PFSK-1 (cell line): ENCODE data around the gene ATRAID.

Source experiments
- POLR2AphosphoS5 ChIP-seq: IDR thresholded peaks from 2 replicates; pipeline ENCODE4 v1.6.1; 2012; ENCODE audit warnings: low read depth, mild to moderate bottlenecking, control low read depth, low read length, moderate library complexity
- TF ChIP-seq, protein P1 (sequence below), 2 experiments: IDR thresholded peaks; 2 replicates each; pipeline versions ENCODE4 v1.6.1 to v1.8.0; 2011 to 2012; ENCODE audit warnings: low read depth in 2 of 2, low read length in 2 of 2, control low read depth in 1 of 2, inconsistent platforms in 1 of 2, mild to moderate bottlenecking in 1 of 2, moderate library complexity in 1 of 2; ENCODE audit not compliant: insufficient read depth in 1 of 2

DNA sequence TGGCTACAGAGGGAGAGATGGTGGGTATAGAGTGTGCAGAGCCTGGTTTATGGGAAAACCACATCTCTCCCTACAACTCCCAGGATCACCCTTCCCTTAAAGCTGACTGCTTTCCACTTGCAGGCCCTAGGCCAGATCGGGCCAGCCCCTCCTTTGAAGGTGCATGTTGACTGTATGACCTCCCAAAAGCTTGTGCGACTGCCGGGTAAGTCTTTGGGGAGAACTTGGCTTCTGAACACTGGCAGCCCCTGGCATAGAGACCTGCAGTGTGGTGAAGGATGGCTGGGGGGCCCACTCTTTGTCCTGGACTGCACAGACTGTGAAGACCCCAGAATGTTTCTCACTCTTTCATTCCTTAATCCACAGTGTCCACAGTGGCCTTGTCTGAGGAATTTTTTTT, 24.8 kb downstream of the ATRAID start:
- TF ChIP-seq, protein P1, sequence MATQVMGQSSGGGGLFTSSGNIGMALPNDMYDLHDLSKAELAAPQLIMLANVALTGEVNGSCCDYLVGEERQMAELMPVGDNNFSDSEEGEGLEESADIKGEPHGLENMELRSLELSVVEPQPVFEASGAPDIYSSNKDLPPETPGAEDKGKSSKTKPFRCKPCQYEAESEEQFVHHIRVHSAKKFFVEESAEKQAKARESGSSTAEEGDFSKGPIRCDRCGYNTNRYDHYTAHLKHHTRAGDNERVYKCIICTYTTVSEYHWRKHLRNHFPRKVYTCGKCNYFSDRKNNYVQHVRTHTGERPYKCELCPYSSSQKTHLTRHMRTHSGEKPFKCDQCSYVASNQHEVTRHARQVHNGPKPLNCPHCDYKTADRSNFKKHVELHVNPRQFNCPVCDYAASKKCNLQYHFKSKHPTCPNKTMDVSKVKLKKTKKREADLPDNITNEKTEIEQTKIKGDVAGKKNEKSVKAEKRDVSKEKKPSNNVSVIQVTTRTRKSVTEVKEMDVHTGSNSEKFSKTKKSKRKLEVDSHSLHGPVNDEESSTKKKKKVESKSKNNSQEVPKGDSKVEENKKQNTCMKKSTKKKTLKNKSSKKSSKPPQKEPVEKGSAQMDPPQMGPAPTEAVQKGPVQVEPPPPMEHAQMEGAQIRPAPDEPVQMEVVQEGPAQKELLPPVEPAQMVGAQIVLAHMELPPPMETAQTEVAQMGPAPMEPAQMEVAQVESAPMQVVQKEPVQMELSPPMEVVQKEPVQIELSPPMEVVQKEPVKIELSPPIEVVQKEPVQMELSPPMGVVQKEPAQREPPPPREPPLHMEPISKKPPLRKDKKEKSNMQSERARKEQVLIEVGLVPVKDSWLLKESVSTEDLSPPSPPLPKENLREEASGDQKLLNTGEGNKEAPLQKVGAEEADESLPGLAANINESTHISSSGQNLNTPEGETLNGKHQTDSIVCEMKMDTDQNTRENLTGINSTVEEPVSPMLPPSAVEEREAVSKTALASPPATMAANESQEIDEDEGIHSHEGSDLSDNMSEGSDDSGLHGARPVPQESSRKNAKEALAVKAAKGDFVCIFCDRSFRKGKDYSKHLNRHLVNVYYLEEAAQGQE (IDR thresholded peaks at IDR 0.05; ENCODE audit: insufficient read depth in 1 of 2, low read depth in 2 of 2, low read length in 2 of 2): no peak
- TF ChIP-seq POLR2AphosphoS5: no peak
